Uterine smooth muscle cell (primary cell): ENCODE measurements around the gene HTR2A. TPM values are rescaled to one million over a fixed set of nuclear protein-coding genes. Genes with fewer than 3 reads are reported as not detected.

Experiments used
- total RNA-seq: library from RNA; depleted of rRNA; stranded (reverse); fragments of >200 nt; gene quantifications from 2 replicates; pipeline ENCODE4 v1.2.3, GENCODE V29; 2014

The HTR2A gene
- under 0.01 and 0.50 TPM in 2 replicates for total RNA-seq

DNA sequence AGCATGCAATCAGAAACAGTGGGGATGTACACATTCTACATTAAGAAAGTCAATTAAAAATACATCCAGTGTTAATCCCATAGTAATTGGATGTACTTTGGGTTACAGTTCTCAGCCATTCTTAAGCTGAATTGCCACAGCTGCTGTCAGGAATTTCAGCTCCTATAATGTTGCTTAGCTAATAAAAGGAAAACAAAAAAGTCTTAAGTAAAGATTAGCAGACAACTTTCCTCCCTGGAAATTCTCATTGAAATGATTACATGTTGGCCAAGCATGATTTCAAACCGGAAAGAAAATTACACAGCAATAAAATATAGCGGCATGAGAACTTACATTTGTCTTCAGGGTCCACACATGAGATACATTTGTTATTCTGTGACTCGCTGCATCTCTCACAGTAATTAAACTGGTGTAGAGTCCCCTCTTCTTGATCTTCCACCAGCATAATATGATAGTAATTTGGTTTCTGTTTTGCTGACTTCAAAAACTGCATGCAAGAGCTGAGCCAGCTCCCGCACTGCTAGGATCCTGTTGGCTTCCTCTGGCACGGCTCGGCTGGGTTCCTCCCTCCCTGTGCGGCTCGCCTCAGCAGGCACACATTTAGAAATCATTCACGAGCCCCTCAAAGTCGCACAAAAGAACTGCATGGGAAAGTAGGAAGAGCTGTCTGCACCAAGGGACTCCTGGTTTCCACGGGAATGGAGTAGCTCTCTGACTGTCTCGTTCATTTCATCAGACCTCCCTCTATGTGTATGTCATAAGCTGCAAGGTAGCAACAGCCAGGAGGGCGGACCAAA, at the start of gene HTR2A:
Gene HTR2A, minus strand, starts transcription at position 713 of the 797 bp plus-strand sequence. CDS start 1,147 bp downstream, outside the sequence.

DNA sequence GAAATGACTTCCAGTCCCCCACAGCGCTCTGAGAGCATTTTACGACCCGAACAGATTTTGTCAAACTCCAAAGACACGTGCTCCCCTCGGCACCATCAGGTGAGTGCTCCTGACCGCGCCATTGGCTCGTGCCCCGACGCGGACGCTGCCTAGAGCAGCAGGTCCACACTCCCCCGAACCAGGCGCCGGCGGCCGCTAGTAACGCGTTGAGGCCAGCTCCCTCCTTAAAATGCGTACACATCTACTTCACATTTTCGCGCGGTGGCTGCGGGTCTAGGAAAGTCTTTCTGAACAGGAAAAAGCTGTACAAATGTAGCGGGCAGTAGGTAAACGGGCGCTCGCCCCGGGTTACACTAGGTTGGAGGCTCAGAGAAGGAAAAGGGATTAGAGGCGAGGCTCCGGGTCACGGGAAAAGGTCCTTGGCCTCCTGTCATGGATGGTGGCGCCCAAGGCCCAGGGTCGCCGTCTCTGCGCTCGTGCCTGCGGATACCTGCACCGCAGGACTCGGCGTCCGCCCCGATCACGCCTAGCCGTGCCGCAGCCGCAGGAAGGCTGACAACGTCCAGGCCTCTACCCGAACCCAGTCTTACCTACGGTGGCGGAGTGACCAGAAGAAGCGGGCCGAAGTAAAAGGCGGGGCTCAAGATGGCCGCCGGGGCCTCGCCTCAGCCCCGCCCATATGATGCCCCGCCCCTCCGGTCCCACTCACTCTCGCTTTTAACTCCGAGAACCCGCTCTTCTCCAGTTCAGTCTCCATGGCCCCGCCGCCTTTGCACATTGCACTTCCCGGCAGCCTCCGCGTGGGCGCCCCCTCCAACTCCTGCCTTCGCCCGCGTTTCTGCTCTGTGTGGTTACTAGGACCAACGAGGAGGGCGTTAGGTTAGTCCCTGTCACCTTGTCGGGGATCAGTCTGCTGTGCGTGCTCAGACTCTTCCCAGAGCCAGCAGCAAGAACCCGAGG, 100.1 kb downstream of the HTR2A start, which contains the start of gene ESD:
Gene ESD, minus strand, starts transcription at position 647 of the 960 bp plus-strand sequence. CDS start 5,748 bp downstream, outside the sequence.

Other genes with a start within 250 kb of the HTR2A start
- gene ESD, start 99.9 kb downstream of the HTR2A start, total RNA-seq, result 101 and 108 TPM in 2 replicates